AG09319 (cell line): Measurements from ENCODE around the gene DDX39B.
"Not testable (repeated sequence)": the region's sequence is repeated elsewhere in the genome, so short reads cannot be mapped to it uniquely, and the experiment has no call there.

Experiments used
- DNase-seq: peaks from one replicate; pipeline ENCODE4 v3.0.0-alpha.2; 2010; ENCODE audit warnings: low read depth; ENCODE audit errors: extremely low read depth
- TF ChIP-seq, protein P1 (sequence below): IDR thresholded peaks from 2 replicates; pipeline ENCODE4 v1.5.1; 2011; ENCODE audit warnings: low read depth, mild to moderate bottlenecking, inconsistent platforms, low read length, moderate library complexity

Gene DDX39B

GRCh38 chr6:31495580-31495979, 46.2 kb downstream of the DDX39B start:
- TF ChIP-seq, protein P1, sequence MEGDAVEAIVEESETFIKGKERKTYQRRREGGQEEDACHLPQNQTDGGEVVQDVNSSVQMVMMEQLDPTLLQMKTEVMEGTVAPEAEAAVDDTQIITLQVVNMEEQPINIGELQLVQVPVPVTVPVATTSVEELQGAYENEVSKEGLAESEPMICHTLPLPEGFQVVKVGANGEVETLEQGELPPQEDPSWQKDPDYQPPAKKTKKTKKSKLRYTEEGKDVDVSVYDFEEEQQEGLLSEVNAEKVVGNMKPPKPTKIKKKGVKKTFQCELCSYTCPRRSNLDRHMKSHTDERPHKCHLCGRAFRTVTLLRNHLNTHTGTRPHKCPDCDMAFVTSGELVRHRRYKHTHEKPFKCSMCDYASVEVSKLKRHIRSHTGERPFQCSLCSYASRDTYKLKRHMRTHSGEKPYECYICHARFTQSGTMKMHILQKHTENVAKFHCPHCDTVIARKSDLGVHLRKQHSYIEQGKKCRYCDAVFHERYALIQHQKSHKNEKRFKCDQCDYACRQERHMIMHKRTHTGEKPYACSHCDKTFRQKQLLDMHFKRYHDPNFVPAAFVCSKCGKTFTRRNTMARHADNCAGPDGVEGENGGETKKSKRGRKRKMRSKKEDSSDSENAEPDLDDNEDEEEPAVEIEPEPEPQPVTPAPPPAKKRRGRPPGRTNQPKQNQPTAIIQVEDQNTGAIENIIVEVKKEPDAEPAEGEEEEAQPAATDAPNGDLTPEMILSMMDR, result no peak
- no peak for DNase-seq

- no peak for DNase-seq
- TF ChIP-seq, protein P1, result peak; percentile 93
Measured at GRCh38 chr6:31493875-31494694, 47.7 kb downstream of the DDX39B start.

GRCh38 chr6:31493550-31493874, 48.3 kb downstream of the DDX39B start:
- not testable (repeated sequence) for DNase-seq

DNA sequence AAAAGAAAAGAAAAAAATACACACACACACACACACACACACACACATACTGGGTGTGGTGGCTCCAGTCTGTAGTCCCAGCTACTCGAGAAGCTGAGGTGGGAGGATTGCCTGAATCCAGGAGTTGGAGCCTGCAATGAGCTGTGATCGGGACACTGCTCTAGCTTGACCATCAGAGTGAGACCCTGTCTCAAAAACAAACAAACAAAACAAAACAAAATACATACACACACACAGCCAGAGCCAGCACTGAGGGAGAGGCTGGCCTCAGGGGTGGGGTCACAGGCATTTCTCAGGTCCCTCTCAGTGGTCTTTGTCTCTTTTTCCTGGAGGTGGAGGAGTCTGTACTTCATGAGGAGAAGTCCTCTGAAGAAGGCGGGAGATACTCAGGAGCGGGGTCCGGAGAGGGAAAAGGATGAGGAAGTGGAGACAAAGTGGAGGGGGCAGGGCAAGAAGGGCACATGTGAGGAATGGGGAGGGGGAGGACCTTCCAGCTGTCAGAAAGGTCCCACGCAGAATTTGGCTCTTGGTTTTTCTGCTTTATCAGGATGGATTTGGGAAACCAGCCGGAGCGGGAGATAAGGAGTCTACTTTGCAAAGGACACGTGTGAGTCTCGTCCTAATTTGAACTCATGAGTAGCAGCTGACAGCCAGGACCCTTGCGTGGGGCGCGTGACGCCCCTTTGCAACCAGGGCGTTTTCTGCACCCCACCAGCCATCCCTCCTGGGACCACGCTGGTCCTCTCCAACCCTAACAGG, 51.5 kb downstream of the DDX39B start:
- DNase-seq, result no peak
- TF ChIP-seq, protein P1, result no peak

- TF ChIP-seq, protein P1, result no peak
- DNase-seq, result no peak
Measured at GRCh38 chr6:31489086-31489485, 52.7 kb downstream of the DDX39B start.

GRCh38 chr6:31487674-31488073, 54.1 kb downstream of the DDX39B start:
- not testable (repeated sequence) for DNase-seq

- not testable (repeated sequence) for DNase-seq
Measured at GRCh38 chr6:31486065-31486837, 55.6 kb downstream of the DDX39B start.

- no peak for DNase-seq
Measured at GRCh38 chr6:31485055-31485454, 56.7 kb downstream of the DDX39B start.

More at GRCh38 chr6:31485055-31485454, 56.7 kb downstream of the DDX39B start:
- TF ChIP-seq, protein P1, result no peak
